Measurements from ENCODE around the gene GID4. TPM values are rescaled to one million over a fixed set of nuclear protein-coding genes. Genes with fewer than 3 reads are reported as not detected.
A peak's percentile ranks its signal among the peaks of the same experiment; 100 is the strongest.
"Not testable (repeated sequence)": the region's sequence is repeated elsewhere in the genome, so short reads cannot be mapped to it uniquely, and the experiment has no call there.

GID4 gene
- 8.4 TPM for polyA plus RNA-seq (2013, experiment 1 of 2; ENCODE audit: insufficient read length)
- 11.3 TPM for polyA plus RNA-seq (2013, experiment 2 of 2; ENCODE audit: insufficient read length)

DNA sequence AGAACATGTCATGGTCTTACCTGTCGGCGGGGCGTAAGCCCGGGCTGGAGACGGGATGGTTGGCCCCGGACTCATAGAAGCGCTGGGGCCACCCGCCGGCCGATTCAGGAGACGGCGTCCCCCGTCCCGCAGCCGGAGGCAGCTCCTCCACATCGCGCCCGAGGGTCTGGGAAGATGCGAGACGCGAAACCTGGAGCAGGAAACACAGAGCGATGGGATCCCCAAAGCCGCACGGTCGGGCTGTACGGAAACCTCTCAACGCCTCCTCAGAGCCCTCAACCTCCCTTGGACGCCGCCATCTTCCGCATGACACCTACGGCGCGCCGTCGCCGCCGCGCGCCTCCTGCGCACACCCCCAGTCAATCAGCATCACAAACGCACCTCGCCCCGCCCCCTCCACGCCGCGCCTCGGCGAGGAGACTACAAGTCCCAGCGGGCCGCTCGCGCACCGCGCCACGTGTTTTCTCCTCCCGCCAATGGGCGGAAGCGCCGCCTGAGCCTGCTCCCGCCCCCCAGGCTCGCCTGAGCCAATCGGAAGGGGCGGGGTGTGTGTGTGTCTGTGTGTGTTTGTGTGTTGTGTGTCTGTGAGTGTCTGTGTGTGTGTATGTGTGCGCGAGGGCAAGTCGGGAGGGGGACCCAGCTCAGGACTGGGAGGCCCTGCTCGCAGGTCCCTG lies at the start of gene GID4, which contains the start of gene ATPAF2:
Gene GID4 (plus strand): TSS at position 548 of the 674 bp plus-strand sequence. CDS start 57 bp downstream, at position 605.
Gene ATPAF2 (minus strand): TSS at position 308 of the 674 bp plus-strand sequence. CDS start 155 bp downstream, at position 153.
- peak; percentile 98 for DNase-seq

DNA sequence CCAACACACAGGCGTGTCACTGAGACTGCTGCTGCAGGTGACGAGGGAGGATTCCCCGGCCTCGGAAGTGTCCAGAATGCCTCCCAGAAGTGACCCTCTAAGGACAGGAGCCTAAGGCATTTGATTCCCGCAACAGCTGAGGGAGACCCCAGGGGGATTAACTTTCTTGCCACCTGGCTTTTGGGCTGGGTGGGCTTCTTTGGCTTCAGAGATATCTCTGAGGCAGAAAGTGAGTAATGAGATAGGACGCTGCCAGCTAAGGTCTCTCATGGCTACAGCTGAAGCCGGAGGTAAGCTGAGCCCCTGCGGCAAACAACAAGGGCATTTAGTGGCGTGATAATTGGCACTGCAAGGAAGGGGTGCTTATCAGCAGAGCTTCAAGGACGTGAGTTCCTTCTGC lies 49.6 kb upstream of the GID4 start:
- no peak for DNase-seq

DNA sequence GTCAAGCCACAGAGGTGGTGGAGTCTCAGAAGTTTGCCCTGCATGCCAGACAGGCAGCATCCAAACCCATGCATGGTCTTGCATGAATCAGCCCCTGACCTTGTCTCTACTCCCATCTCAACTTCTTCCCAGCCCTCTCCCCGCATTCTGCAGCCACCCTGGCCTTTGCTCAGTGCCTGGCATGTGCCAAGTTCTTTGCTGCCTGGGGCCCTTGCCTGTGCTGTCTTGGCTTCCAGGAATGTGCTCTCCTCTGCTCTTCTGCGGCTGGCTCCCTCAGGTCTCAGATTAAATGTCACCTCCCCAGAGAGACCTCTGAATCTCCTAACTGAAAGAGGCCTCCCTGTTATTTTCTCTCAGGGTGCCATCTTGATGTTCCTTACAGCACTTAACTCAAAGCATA lies 48.9 kb upstream of the GID4 start:
- peak; percentile 16 for DNase-seq

DNA sequence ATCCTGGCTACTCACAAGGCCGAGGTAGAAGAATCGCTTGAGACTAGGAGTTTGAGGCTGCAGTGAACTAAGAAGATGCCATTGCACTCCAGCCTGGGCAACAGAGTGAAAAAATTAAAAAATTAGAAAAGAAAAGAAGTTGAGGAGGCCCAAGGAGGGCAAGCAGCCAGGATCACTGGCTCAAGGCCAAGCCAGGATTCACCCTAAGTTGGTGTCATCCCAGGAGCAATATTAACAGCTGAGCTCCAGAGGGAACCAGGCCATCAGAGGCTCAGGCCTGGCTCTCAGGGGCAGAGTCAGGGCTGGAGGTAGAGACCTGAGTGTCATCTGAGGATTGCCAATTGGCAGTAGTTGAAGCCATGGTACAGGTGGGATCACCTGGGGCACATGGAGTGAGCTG lies 45.8 kb upstream of the GID4 start:
- DNase-seq: no peak

DNA sequence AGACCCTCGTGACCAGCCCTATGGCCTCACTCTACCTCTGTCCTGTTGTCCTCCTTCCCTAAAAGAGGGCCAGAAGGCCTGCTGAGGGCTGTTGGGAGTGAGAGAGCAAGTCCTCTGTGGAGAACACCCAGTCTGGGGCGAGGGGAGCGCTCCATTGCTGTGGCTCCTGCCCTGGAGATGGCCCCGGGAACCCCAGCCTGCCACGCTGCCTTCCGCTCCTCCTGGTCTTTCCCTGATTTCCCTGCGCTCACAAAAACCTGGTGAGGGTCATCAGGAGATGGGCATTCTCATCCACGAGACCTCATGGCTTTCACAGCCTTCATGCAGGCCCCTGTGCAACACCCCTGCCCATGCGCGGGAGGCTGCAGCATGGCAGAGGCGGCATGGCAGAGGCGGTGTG lies 45.4 kb upstream of the GID4 start:
- DNase-seq: no peak

DNA sequence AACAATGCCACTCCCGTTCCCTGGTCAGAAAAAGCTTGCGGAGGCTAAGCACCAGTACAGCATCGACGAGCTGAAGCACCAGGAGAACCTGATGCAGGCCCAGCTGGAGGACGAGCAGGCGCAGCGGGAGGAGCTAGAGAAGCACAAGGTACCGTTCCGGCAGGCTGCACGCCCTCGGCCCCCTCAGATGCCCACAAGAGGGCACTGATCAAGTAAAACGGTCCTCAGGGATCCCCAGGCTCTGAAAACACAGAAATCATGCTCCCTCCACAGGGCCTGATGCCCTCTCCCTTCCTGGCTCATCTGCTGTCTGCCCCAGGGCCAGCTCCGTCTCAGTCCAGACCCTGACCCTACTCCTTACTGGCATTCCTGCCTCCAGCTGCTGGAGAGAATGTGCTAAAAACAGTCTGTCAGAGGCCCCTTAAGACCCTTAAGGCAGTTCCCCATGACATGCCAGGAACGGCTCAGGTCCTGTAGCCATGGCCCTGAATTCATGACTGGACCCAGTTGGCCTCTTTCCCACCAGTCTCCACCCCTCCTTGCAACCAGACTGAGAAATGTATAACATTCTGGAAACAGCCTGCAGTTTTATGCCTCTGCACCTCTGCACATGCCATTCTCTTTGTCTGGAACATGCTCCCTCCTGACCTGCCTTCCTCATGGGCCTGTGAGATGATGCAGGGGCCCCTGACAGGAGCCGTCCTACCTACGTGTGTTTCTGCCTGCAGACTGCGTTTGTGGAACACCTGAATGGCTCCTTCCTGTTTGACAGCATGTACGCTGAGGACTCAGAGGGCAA lies 44.7 kb upstream of the GID4 start:
- DNase-seq: peak; percentile 27

DNA sequence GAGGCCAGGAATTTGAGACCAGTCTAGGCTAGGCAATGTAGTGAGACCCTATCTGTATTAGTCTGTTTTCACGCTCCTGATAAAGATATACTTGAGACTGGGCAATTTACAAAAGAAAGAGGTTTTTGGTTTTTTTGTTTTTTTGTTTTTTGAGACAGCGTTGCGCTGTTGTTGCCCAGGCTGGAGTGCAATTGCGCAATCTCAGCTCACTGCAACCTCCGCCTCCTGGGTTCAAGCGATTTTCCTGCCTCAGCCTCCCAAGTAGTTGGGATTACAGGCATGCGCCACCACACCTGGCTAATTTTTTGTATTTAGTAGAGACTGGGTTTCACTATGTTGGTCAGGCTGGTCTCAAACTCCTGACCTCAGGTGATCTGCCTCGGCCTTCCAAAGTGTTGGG lies 43.3 kb upstream of the GID4 start:
- not testable (repeated sequence) for DNase-seq

DNA sequence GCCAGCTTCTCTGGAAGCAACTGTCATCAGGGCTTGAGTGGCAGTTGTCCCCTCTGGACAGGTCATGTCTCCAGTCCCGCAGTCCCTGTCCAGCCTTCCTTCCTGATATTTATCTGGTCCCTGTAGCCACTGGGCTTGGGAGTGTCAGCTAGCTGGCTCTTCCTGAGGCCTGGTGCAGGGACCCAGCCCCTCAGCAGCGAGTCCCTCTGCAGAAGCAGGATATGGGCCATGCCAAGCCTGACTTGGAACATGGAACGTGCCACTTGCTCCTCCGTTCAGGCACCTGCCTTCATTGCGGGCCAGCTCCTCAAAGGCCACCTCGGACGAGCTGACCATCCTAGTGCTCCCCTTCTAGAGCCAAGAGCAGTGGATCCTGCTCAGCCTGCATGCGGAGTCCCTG lies 40.3 kb upstream of the GID4 start:
- DNase-seq: no peak

DNA sequence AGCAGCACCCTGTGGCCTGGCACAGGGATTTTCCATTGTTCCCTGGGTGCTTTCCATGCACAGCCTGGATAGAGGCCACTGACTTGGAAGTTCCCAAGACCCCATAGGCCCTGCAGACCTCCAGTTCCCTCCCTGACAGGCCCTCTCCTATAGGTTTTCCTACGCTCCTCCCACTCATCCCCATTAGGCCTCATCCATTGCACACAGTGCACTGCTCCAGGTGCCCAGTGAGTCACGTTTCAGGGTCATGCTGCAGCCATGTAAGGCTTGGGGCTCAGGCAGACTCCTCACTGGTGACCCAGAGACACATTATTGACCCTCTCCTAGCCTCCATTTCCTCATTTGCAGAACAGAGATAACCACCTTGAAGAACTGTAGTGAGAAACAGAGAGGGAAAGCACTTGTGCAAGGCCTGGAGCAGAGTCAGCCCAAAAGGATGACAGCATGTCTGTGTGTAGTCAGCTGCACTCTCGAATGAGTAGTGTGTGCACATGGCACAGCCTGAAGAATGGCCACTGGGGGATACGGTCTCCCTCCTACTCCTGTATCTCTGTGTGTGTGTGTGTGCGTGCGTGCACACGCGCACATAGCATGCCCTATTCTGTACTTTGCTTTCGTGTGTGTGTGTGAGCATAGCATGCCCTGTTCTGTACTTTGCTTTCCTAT lies 39.7 kb upstream of the GID4 start:
- DNase-seq: no peak

DNA sequence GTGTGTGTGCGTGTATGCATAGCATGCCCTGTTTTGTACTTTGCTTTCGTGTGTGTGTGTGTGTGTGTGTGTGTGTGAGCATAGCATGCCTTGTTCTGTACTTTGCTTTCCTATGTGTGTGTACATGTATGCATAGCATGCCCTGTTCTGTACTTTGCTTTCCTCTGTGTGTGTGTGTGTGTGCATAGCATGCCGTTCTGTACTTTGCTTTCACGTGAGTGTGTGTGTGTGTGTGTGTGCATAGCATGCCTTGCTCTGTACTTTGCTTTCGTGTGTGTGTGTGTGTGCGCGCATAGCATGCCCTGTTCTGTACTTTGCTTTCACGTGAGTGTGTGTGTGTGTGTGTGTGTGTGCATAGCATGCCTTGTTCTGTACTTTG lies 39.2 kb upstream of the GID4 start:
- no peak for DNase-seq

DNA sequence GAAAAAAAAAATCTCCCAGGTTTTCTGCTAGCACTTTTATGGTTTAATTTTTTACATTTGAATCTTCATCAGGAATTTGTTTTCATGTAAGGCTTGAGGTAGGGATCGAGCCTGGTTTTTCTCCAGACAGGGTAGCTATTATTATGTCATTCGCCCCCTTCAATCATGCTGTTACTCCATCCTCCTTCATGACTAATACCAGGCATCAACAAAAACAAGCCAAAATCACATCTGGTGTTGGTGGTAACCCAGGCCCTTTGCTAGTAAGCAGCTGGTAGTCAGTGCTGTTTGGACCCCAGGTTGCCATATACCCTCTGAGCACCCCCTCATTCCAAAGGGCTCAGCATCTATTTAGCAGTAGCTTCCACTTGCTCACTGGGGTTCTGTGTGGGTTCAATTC lies 37.0 kb upstream of the GID4 start:
- no peak for DNase-seq

DNA sequence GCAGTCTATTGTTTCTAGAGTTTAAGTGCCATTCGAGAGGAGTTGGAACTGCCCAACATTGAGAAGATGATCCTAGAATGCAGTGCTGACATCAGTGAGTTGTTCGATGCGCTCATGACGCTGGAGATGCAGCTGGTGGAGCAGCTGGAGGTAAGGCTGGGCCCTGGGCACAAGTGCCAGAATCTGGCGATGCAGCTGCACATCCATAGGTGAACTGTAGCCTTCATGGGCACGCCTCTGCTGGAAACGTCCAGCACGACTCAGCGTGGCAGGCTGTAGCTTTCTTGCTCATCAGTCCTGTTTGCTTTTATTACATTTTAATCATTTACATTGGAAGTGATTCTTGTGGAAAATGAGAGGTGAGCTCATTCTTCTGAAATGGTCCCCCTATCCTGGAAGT lies 34.9 kb upstream of the GID4 start:
- no peak for DNase-seq

DNA sequence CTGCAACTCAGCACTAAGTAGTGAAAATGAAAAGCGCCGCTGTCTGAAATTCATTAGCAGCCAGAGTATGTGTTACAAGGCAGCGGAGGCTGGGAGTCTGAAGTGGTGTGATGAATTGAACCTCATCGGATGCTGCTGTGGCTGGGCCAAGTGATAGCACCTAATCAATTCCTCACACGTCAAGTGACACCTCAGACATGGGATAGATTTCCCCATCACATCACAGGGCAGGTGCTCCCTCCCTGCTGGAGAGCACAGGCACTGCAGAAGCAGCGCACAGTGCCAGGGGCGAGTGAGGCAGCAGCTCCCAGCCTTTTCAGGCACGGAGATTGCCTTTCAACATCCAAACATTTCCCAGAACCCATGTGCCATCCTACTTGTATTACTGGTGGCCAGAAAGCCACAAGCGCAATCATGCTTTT lies 34.3 kb upstream of the GID4 start:
- no peak for DNase-seq

DNA sequence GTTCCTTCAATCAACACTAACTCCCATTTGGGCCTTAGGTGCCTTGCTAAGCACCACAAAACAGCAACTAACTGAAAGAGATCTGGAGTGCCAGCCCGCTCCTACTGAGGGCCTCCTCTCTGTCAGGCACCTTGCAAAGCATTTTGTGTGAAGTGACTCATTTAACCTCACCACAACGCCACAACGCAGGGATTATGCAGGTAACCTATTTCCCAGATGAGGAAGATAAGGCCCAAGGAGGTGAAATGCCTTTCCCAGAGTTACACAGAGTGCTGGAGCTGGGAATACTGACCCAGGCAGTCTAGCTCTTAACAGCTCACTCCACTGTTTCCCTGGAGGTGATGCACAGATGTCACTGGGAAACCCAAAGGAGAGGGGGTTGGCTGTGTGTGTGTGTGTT lies 33.7 kb upstream of the GID4 start:
- DNase-seq: no peak

DNA sequence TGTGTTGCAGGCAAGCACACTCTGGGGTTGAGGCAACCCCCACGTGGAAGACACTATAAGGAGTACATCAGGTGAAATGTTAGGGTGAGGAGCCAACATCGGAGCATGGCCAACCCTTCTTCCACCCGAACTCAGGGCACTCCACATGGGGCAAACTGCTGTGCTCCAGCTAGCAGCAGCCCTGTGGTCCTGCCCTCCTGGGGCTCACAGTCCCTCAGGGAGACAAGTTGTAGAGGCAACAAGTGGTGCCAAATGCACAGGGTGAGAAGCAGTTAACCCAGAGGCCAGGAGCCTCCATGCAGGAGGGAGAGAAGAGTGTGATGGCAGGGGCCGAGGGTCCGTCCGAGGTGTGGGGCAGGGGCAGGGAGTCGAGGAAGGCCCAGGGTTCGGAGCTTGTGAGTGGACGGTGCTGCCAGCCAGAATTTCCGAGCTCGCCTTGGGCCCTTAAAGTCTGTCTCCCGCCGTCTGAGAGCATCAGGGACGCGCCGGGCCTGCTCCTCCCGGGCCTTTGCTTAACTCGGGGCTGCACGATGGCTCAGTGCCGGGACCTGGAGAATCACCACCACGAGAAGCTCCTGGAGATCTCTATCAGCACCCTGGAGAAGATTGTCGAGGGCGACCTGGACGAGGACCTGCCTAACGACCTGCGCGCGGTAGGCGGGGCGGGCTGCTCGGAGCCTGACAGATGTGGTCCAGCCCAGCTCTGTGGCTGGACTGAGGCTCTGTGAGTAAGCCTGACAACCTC lies 32.5 kb upstream of the GID4 start:
- DNase-seq: no peak

DNA sequence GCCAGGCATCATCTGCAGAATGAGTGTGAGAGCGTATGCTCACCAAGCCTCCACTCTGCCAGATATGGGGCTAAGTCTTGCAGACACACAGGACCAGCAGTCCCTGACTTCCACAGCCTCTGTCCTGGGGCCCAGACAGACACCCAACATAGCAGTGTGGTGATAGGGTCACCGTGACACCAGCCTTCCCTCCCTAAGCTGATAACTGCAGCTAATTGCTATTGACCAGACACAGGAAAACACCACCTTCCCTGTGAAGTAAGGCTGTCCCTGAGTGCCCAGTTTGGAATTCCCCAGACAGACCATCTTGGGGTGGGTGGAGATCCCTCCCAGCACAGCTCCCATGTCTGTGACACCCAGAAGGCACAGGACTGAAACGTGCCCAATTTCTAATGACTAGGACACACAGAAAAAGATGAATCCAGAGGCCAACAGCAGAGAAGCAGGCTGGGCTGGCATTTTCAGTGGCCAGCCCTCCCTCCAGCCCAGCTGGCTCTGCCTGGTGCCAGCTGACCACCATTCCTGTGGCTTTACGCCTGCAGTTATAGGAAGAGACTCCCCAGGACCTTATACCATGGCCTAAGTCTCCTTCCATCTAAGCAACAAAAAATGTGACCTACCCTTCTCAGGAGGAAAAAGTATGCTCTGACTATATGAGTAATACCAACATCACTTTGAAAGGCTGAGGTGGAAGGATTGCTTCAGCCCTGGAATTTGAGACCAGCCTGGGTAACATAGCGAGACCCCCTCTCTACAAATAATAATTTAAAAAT lies 30.5 kb upstream of the GID4 start:
- peak; percentile 84 for DNase-seq

DNA sequence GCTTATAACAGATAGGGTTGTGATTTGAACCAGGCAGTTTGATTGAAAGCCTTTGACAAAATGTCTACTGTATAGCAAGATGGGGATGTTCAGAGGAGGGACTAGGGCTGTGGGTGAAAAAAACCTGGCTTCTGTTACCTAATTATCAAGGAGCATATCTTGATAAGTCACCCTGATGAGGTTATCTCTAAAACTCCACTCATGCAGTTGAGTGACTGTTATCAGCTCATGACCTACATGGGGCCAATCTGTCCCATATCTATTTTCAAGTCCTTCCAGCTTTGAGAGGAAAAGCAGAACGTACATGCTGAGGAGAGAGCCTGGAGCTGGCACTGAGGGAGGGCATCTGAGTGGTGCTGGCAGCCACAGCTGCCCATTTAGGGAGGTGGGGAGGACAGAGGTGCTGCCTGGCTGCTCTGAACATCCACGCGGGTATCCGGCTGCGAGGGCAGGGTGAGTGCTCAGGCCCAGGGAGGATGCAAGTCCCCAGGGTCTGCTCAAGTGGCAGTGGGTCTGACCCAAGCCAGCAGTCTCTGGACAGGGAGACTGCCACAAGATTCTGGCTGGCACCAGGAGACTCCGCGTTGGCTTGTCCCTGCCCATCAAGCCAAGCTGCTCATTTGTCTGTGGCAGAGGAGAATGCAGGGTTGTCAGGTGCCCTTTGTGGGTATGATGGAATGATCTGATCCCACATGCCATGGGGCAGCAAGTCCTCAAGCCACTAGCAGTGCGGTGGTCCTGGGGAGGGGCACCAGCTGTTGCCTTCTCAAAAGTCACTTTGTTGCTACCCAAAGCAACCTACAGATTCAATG lies 29.4 kb upstream of the GID4 start:
- no peak for DNase-seq

DNA sequence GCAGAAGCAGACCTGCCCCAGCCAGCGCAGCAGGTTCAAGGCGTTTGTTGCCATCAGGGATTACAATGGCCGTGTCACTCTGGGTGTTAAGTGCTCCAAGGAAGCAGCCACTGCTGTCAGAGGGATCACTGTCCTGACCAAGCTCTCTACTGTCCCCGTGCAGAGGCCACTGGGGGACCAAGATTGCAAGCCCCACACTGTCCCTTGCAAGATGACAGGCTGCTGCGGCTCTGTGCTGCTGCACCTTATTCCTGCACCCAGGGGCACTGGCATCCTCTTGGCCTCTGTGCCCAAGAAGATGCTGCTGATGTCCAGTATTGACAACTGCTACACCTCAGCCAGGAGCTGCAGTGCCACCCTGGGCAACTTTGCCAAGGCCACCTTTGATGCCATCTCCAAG lies 27.9 kb upstream of the GID4 start:
- no peak for DNase-seq

DNA sequence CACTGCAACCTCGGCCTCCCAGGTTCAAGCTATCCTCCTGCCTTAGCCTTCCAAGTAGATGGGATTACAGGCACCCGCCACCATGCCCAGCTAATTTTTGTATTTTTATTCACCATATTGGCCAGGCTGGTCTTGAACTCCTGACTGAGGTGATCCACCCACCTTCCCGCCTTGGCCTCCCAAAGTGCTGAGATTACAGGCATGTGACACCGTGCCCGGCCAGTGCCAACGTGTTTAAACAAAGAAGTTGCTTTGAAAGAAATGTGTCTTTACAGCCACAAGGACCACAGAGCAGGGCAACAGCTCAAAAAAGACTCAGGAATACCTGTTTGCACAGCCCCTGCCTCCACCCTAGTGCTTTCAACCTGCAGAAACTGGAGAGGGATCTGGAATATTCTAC lies 25.2 kb upstream of the GID4 start:
- DNase-seq: no peak

DNA sequence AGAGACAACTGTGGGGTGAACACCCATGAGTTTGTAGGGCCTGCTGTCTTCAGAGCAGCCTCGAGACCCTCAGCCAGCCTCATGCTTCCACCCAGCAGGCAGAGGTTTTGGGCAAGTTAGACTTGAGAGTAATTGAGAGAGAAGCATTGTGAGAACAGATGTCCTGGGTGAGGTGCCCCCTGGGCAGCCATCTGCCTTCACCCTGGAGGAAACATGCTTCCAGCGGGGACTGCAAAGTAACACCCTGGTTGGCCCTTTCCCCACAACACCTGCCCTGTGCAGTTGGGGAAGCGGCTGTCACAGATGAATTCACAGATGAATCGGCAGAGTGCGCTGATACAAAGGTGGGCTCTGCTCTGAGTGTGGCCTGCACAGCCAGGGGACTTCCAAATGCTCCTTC lies 23.6 kb upstream of the GID4 start:
- DNase-seq: no peak

DNA sequence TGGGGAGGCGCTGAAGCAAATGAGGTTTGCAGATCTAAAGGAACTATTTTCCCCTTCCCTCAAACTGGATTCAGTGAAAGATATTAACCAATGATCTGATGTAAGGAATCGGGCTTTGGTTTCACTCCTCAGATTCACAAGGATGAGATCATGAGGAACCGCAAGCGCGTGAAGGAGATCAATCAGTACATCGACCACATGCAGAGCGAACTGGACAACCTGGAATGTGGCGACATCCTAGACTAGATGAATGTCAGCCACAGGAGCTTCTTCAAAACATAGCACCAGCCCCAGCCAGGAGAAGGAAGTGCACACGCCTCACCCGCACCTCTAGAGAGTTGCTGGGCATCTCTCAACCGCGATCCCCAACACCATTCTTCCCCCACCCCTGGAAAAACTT lies 22.8 kb upstream of the GID4 start:
- no peak for DNase-seq
